K562 (cell line): ENCODE measurements around the gene FBN3. TPM values are rescaled to one million over a fixed set of nuclear protein-coding genes. Genes with fewer than 3 reads are reported as not detected.

ENCODE experiments used
- ATAC-seq: fragments of 200-7000 bp; cut with Tn5 transposase; 3 replicates; pipeline ENCODE4 v1.9.1; 2020; ENCODE audit warnings: moderate library complexity
- BruUV-seq: library from RNA; stranded (reverse); fragments of 400-500 nt; replicated peaks from 2 replicates; lab custom pipeline; 2021; lab: Mats Ljungman, UMichigan
- CTCF ChIA-PET: fragments of 300-600 bp; formaldehyde crosslinking; extraction: SDS; loops from one replicate; lab custom pipeline; 2021; ENCODE audit warnings: low intra/inter-chr PET ratio; lab: Yijun Ruan, JAX
- POLR2A ChIA-PET: fragments of 300-600, 350-650 bp; sonication (Branson Sonifier 250); formaldehyde crosslinking; extraction: SDS; loops from one replicate; lab custom pipeline; 2021; ENCODE audit warnings: antibody characterized with exemption, inconsistent platforms; lab: Yijun Ruan, JAX
- DNase-seq, 4 experiments: peaks; one replicate each; pipeline versions ENCODE4 v3.0.0 to v3.0.0-alpha.2; 2011 to 2018; ENCODE audit warnings: low spot score in 3 of 4, mixed read lengths in 3 of 4; ENCODE audit errors: extremely low read depth in 1 of 4
- FAIRE-seq: peaks from 2 replicates; lab custom pipeline; 2011; peaks lifted over from hg19 to GRCh38; lab: Jason Lieb, UNC
- H2AFZ ChIP-seq: 2 replicates; pipeline ENCODE4 v1.6.0; 2011; ENCODE audit warnings: low read depth, low read length, control low read depth, inconsistent platforms
- H3K27ac ChIP-seq: fragments of 200-600 bp; 3 replicates; pipeline ENCODE4 v1.8.0; 2011; ENCODE audit warnings: low read depth, mild to moderate bottlenecking, control low read depth, inconsistent platforms, low read length, moderate library complexity, mixed read lengths; ENCODE audit errors: extremely low read depth
- H3K27me3 ChIP-seq, 2 experiments: fragments of 300-600 bp in 1 of 2; 2 replicates in 1 of 2; 3 replicates in 1 of 2; pipeline versions ENCODE4 v1.6.0 to v1.8.0; 2011; ENCODE audit warnings: inconsistent platforms in 2 of 2, low read length in 2 of 2, mild to moderate bottlenecking in 1 of 2, mixed read lengths in 1 of 2, moderate library complexity in 1 of 2; ENCODE audit not compliant: control insufficient read depth in 2 of 2, insufficient read depth in 2 of 2
- H3K36me3 ChIP-seq: fragments of 300-600 bp; 3 replicates; pipeline ENCODE4 v1.8.0; 2011; ENCODE audit warnings: mild to moderate bottlenecking, low read length, inconsistent platforms; ENCODE audit not compliant: control insufficient read depth, insufficient read depth
- H3K4me1 ChIP-seq, 2 experiments: fragments of 200-600 bp in 1 of 2; replicated peaks in 1 of 2; 2 replicates in 1 of 2; 3 replicates in 1 of 2; pipeline versions ENCODE4 v1.5.1 to v1.8.0; 2011; ENCODE audit warnings: inconsistent platforms in 2 of 2, low read length in 2 of 2, mild to moderate bottlenecking in 1 of 2, mixed read lengths in 1 of 2, moderate library complexity in 1 of 2; ENCODE audit not compliant: control insufficient read depth in 2 of 2, insufficient read depth in 2 of 2
- H3K4me2 ChIP-seq: 2 replicates; pipeline ENCODE4 v1.6.1; 2011; ENCODE audit warnings: low read length, control low read depth, inconsistent platforms, mixed read lengths; ENCODE audit not compliant: insufficient read depth
- H3K4me3 ChIP-seq: fragments of 200-600 bp; sonication (generic), shearing (Covaris generic); 2 replicates; pipeline ENCODE4 v1.5.1; 2016; ENCODE audit warnings: control low read depth, inconsistent platforms
- H3K79me2 ChIP-seq: fragments of 200-600 bp; 3 replicates; pipeline ENCODE4 v1.8.0; 2011; ENCODE audit warnings: low read length, inconsistent platforms; ENCODE audit not compliant: control insufficient read depth, insufficient read depth
- H3K9ac ChIP-seq, 2 experiments: 2 replicates each; pipeline versions ENCODE4 v1.6.0 to v1.6.1; 2011; ENCODE audit warnings: low read depth in 2 of 2, low read length in 2 of 2, control low read depth in 1 of 2, inconsistent platforms in 1 of 2, mild to moderate bottlenecking in 1 of 2, mixed read lengths in 1 of 2; ENCODE audit not compliant: insufficient read depth in 1 of 2
- H3K9me1 ChIP-seq: one replicate; pipeline ENCODE4 v1.6.0; 2011; ENCODE audit warnings: inconsistent platforms, mild to moderate bottlenecking, low read length, moderate library complexity; ENCODE audit not compliant: control insufficient read depth, insufficient read depth
- H3K9me3 ChIP-seq: replicated peaks from 2 replicates; pipeline ENCODE4 v1.5.1; 2011; ENCODE audit warnings: low read depth, low read length, inconsistent platforms; ENCODE audit not compliant: control insufficient read depth, insufficient read depth
- H4K20me1 ChIP-seq: replicated peaks from 2 replicates; pipeline ENCODE4 v1.6.1; 2011; ENCODE audit warnings: low read length, inconsistent platforms, mixed read lengths; ENCODE audit not compliant: control insufficient read depth, insufficient read depth
- BHLHE40 ChIP-seq: IDR thresholded peaks from 2 replicates; pipeline ENCODE4 v1.6.1; 2011; ENCODE audit warnings: low read length, improper control_type of control experiment
- CHD4 ChIP-seq: fragments of 200-600 bp; sonication (generic); IDR thresholded peaks from 3 replicates; pipeline ENCODE4 v1.6.1; 2012; ENCODE audit warnings: low read depth, mild to moderate bottlenecking, mixed read lengths, low read length, inconsistent platforms; ENCODE audit not compliant: insufficient read depth, insufficient replicate concordance, poor library complexity, severe bottlenecking
- CSDE1 ChIP-seq, 2 experiments: fragments of 450-650 bp; IDR thresholded peaks; 2 replicates each; pipeline ENCODE4 v1.6.1; 2016; ENCODE audit warnings: mild to moderate bottlenecking in 1 of 2
- CTBP1 ChIP-seq: fragments of 450-650 bp; IDR thresholded peaks from 2 replicates; pipeline ENCODE4 v1.6.1; 2016; ENCODE audit warnings: borderline replicate concordance
- GATAD2B ChIP-seq: fragments of 450-650 bp; IDR thresholded peaks from 2 replicates; pipeline ENCODE4 v1.6.1; 2017; ENCODE audit warnings: mild to moderate bottlenecking, borderline replicate concordance
- HNRNPL ChIP-seq: fragments of 200-400 bp; formaldehyde crosslinking; IDR thresholded peaks from 2 replicates; pipeline ENCODE4 v1.6.1; 2017; ENCODE audit warnings: low read depth, mild to moderate bottlenecking, low read length
- ILK ChIP-seq: fragments of 450-650 bp; IDR thresholded peaks from 2 replicates; pipeline ENCODE4 v1.6.1; 2016; ENCODE audit warnings: missing genetic modification characterization, low read depth, mild to moderate bottlenecking, missing compliant biosample characterization, moderate library complexity, borderline replicate concordance
- SREBF2 ChIP-seq: sonication (generic); formaldehyde crosslinking; IDR thresholded peaks from 2 replicates; pipeline ENCODE4 v1.4.0; 2020; ENCODE audit warnings: mild to moderate bottlenecking, missing genetic modification reagents
- SRSF1 ChIP-seq: fragments of 200-400 bp; formaldehyde crosslinking; IDR thresholded peaks from 2 replicates; pipeline ENCODE4 v1.6.1; 2017; ENCODE audit warnings: mild to moderate bottlenecking, low read depth, low read length, moderate library complexity
- WGBS: fragments of 100-300 bp; shearing (Covaris generic); methylation state at CpG from one replicate; pipeline ENCODE4 v1.1.6; 2016; ENCODE audit warnings: low coverage, mixed read lengths; ENCODE audit not compliant: insufficient coverage; ENCODE audit errors: missing lambda C conversion rate; 5-methylcytosine and 5-hydroxymethylcytosine counted together
- in situ Hi-C: fragments of 300-500 bp; cut with MboI; formaldehyde crosslinking; loops from 4 replicates; pipeline ENCODE4 v1.15.0; 2018; ENCODE audit warnings: inconsistent platforms, mixed read lengths
- intact Hi-C: fragments of 100-400 bp; cut with micrococcal nuclease; formaldehyde crosslinking; loops from 2 replicates; pipeline ENCODE4 v1.14.2; 2022
- polyA plus RNA-seq, 8 experiments: library from polyadenylated mRNA; depleted of rRNA in 4 of 8; stranded (reverse) in 5 of 8; unstranded in 3 of 8; fragments of >200 nt; fragmentation: Nextera tagmentation in 2 of 8; fragmentation: Illumina TruSeq in 1 of 8; extraction: Ambion mirVana in 2 of 8; extraction: Trizol in 1 of 8; gene quantifications; 2 replicates each; pipeline versions ENCODE4 v1.2.1 to v1.2.3, GENCODE V29; 2011 to 2014; ENCODE audit warnings: inconsistent platforms in 1 of 8, missing spikeins in 1 of 8
- total RNA-seq, 7 experiments: library from RNA; depleted of rRNA in 6 of 7; stranded (reverse); fragments of >200 nt in 6 of 7; fragmentation: Illumina TruSeq in 2 of 7; extraction: Trizol in 2 of 7; gene quantifications; 2 replicates each; pipeline versions ENCODE4 v1.2.1 to v1.2.3, GENCODE V29; 2011 to 2021; ENCODE audit warnings: low replicate concordance in 1 of 7
- TF ChIP-seq, protein P1 (sequence below): sonication (generic); formaldehyde crosslinking; IDR thresholded peaks from 2 replicates; pipeline ENCODE4 v1.8.1; 2023; ENCODE audit warnings: missing genetic modification reagents, mild to moderate bottlenecking, borderline replicate concordance
- TF ChIP-seq, protein P2 (sequence below), 2 experiments: fragments of 150-350 bp in 1 of 2; IDR thresholded peaks; 2 replicates each; pipeline ENCODE4 v1.6.1; 2012 to 2016; ENCODE audit warnings: low read depth in 2 of 2, low read length in 2 of 2, mild to moderate bottlenecking in 1 of 2, moderate library complexity in 1 of 2

FBN3 gene
- total and polyA plus RNA-seq, 9 of the 15 experiments (the other 6 are each of a cell fraction or from before 2014, with no cell fraction given): under 0.01 to 0.29 (median 0.01) TPM; not detected in 4

GRCh38 chr19:8050274-8051096 is 98.9 kb downstream of the FBN3 start:
- FAIRE-seq: peak; percentile 99
- BruUV-seq: no TSS peak
- ChIA-PET POLR2A (interaction anchor here (0.8 to 0.9 kb wide), 2 partner anchors 17 to 48 kb away, joined by 3 read pairs; no protein-coding TSS in a partner anchor), CTCF (no interaction called here)
- Histone ChIP-seq H4K20me1 (no peaks in the 10 kb centered on the region), H3K9me1 (no peaks in the 10 kb centered on the region), H2AFZ (peak overlapping the region; percentile 97), H3K4me1 (peaks cover 18 to 43% of the 10 kb centered on the region in 2 experiments), H3K9ac (peak overlapping the region; percentile 79 to 94), H3K4me2 (peak overlapping the region; percentile 91), H3K36me3 (no peaks in the 10 kb centered on the region), H3K9me3 (no peaks in the 10 kb centered on the region), H3K27ac (peak overlapping the region; percentile 91), H3K79me2 (no peaks in the 10 kb centered on the region), H3K27me3 (no peaks in the 10 kb centered on the region), H3K4me3 (peak overlapping the region; percentile 56)
- ATAC-seq: peak; percentile 98
- intact Hi-C loops: loop anchor here (2.0 kb wide), 1 partner anchor 18 kb away; no protein-coding TSS in a partner anchor
- 1% methylated on average over 36 of the region's 49 CpGs for WGBS
- in situ Hi-C loops: no loop called here
- DNase-seq: peak; percentile 97 to 100 (median 98)
- TF ChIP-seq CSDE1 (IDR thresholded peaks at IDR 0.05): no peak
- TF ChIP-seq GATAD2B: no peak
- TF ChIP-seq, protein P1, sequence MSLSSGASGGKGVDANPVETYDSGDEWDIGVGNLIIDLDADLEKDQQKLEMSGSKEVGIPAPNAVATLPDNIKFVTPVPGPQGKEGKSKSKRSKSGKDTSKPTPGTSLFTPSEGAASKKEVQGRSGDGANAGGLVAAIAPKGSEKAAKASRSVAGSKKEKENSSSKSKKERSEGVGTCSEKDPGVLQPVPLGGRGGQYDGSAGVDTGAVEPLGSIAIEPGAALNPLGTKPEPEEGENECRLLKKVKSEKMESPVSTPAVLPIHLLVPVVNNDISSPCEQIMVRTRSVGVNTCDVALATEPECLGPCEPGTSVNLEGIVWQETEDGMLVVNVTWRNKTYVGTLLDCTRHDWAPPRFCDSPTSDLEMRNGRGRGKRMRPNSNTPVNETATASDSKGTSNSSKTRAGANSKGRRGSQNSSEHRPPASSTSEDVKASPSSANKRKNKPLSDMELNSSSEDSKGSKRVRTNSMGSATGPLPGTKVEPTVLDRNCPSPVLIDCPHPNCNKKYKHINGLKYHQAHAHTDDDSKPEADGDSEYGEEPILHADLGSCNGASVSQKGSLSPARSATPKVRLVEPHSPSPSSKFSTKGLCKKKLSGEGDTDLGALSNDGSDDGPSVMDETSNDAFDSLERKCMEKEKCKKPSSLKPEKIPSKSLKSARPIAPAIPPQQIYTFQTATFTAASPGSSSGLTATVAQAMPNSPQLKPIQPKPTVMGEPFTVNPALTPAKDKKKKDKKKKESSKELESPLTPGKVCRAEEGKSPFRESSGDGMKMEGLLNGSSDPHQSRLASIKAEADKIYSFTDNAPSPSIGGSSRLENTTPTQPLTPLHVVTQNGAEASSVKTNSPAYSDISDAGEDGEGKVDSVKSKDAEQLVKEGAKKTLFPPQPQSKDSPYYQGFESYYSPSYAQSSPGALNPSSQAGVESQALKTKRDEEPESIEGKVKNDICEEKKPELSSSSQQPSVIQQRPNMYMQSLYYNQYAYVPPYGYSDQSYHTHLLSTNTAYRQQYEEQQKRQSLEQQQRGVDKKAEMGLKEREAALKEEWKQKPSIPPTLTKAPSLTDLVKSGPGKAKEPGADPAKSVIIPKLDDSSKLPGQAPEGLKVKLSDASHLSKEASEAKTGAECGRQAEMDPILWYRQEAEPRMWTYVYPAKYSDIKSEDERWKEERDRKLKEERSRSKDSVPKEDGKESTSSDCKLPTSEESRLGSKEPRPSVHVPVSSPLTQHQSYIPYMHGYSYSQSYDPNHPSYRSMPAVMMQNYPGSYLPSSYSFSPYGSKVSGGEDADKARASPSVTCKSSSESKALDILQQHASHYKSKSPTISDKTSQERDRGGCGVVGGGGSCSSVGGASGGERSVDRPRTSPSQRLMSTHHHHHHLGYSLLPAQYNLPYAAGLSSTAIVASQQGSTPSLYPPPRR (CRISPR knock-in tag): no peak
- TF ChIP-seq ILK (tag): no peak
- TF ChIP-seq, protein P2, sequence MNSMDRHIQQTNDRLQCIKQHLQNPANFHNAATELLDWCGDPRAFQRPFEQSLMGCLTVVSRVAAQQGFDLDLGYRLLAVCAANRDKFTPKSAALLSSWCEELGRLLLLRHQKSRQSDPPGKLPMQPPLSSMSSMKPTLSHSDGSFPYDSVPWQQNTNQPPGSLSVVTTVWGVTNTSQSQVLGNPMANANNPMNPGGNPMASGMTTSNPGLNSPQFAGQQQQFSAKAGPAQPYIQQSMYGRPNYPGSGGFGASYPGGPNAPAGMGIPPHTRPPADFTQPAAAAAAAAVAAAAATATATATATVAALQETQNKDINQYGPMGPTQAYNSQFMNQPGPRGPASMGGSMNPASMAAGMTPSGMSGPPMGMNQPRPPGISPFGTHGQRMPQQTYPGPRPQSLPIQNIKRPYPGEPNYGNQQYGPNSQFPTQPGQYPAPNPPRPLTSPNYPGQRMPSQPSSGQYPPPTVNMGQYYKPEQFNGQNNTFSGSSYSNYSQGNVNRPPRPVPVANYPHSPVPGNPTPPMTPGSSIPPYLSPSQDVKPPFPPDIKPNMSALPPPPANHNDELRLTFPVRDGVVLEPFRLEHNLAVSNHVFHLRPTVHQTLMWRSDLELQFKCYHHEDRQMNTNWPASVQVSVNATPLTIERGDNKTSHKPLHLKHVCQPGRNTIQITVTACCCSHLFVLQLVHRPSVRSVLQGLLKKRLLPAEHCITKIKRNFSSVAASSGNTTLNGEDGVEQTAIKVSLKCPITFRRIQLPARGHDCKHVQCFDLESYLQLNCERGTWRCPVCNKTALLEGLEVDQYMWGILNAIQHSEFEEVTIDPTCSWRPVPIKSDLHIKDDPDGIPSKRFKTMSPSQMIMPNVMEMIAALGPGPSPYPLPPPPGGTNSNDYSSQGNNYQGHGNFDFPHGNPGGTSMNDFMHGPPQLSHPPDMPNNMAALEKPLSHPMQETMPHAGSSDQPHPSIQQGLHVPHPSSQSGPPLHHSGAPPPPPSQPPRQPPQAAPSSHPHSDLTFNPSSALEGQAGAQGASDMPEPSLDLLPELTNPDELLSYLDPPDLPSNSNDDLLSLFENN (IDR thresholded peaks at IDR 0.05; ENCODE audit: low read depth in 2 of 2, low read length in 2 of 2): no peak; a peak in 1 of 4 replicates
- TF ChIP-seq BHLHE40: peak; percentile 28
- TF ChIP-seq CHD4: no peak
- no peak for TF ChIP-seq SREBF2 (CRISPR knock-in tag)
- no peak for TF ChIP-seq HNRNPL
- TF ChIP-seq SRSF1: no peak
- TF ChIP-seq CTBP1: 0 out of 2 replicates have a peak, but pooled peaks have one; percentile 45
